ENCODE measurements around the gene SOWAHA.

DNA sequence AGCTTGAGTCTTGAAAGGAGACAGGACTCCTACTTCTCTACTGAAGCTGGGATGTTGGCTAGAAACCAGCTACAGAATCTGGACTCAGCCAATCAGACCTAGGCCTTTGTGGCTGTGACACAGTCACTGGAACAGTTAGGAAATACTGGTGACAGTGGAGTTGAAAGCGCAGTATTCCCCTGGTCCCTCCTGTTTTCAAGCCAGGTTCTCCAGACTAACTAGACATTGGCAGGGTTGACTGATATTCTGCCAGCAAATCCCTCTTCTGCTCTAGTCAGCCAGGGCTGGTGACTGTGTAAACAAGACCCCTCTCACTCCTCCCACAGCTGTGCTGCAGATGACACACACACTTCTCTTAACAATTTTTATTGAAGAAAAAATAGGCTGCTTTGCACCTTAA lies 8.7 kb downstream of the SOWAHA start:
- TF ChIP-seq, protein P1, sequence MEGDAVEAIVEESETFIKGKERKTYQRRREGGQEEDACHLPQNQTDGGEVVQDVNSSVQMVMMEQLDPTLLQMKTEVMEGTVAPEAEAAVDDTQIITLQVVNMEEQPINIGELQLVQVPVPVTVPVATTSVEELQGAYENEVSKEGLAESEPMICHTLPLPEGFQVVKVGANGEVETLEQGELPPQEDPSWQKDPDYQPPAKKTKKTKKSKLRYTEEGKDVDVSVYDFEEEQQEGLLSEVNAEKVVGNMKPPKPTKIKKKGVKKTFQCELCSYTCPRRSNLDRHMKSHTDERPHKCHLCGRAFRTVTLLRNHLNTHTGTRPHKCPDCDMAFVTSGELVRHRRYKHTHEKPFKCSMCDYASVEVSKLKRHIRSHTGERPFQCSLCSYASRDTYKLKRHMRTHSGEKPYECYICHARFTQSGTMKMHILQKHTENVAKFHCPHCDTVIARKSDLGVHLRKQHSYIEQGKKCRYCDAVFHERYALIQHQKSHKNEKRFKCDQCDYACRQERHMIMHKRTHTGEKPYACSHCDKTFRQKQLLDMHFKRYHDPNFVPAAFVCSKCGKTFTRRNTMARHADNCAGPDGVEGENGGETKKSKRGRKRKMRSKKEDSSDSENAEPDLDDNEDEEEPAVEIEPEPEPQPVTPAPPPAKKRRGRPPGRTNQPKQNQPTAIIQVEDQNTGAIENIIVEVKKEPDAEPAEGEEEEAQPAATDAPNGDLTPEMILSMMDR (IDR thresholded peaks at IDR 0.05): no peak
- no peak for TF ChIP-seq ZFX (IDR thresholded peaks at IDR 0.05; ENCODE audit: borderline replicate concordance)
